Ovary (tissue), 3 donors: ENCODE results near the gene BARD1.

Experiments
- CTCF ChIP-seq, 3 donors: fragments of 450-650 bp in 2 of 3; fragments of 200-600 bp in 1 of 3; IDR thresholded peaks; one replicate each; pipeline versions ENCODE4 v1.5.1 to v1.8.0; 2016 to 2022; ENCODE audit warnings: antibody characterized with exemption in 3 of 3, mild to moderate bottlenecking in 1 of 3
- EP300 ChIP-seq: sonication (generic); formaldehyde crosslinking; IDR thresholded peaks from one replicate; pipeline ENCODE4 v1.6.1; 2017; ENCODE audit warnings: antibody characterized with exemption
- POLR2A ChIP-seq: fragments of 450-650 bp; IDR thresholded peaks from one replicate; pipeline ENCODE4 v1.6.1; 2017; ENCODE audit warnings: antibody characterized with exemption, mild to moderate bottlenecking, moderate library complexity
- donor health status: DM: no; HTN: no; CAD: no.

GRCh38 chr2:214839464-214839863 lies 30.0 kb upstream of the BARD1 start:
- TF ChIP-seq CTCF (IDR thresholded peaks at IDR 0.05) (no peak), EP300 (no peak), POLR2A (no peak)
